Upper lobe of left lung (tissue), 6 donors: ENCODE measurements around the gene NFS1. TPM values are rescaled to one million over a fixed set of nuclear protein-coding genes. Genes with fewer than 3 reads are reported as not detected.
"Not testable (repeated sequence)": the region's sequence is repeated elsewhere in the genome, so short reads cannot be mapped to it uniquely, and the experiment has no call there.

Experiments
- ATAC-seq, 2 donors: fragments of 200-7000 bp; cut with Tn5 transposase; one replicate each; pipeline ENCODE4 v1.9.1; 2022; ENCODE audit warnings: mild to moderate bottlenecking in 2 of 2, moderate library complexity in 2 of 2; ENCODE audit not compliant: low FRiP score in 2 of 2
- DNase-seq, 2 donors: peaks; one replicate each; pipeline ENCODE4 v3.0.0-alpha.2; 2019 to 2020
- H3K27ac ChIP-seq, 4 donors: fragments of 200-600 bp; sonication (generic); one replicate each; pipeline ENCODE4 v1.5.1; 2016 to 2019
- H3K27me3 ChIP-seq, 4 donors: fragments of 200-600 bp; sonication (generic); one replicate each; pipeline ENCODE4 v1.5.1; 2017 to 2019
- H3K36me3 ChIP-seq, 4 donors: fragments of 200-600 bp; sonication (generic); one replicate each; pipeline ENCODE4 v1.5.1; 2016 to 2019
- H3K4me1 ChIP-seq, 4 donors: fragments of 200-600 bp; sonication (generic); one replicate each; pipeline ENCODE4 v1.5.1; 2018 to 2019
- H3K4me3 ChIP-seq, 4 donors: fragments of 200-600 bp; sonication (generic); one replicate each; pipeline ENCODE4 v1.5.1; 2017 to 2019; ENCODE audit warnings: mild to moderate bottlenecking in 2 of 4, moderate library complexity in 1 of 4
- H3K9me3 ChIP-seq, 4 donors: fragments of 200-600 bp; sonication (generic); one replicate each; pipeline ENCODE4 v1.5.1; 2018 to 2019
- CTCF ChIP-seq, 6 experiments: fragments of 450-650 bp in 4 of 6; fragments of 200-600 bp in 2 of 6; sonication (generic) in 2 of 6; IDR thresholded peaks; one replicate each; pipeline ENCODE4 v1.5.1; 2016 to 2019; ENCODE audit warnings: antibody characterized with exemption in 6 of 6
- EP300 ChIP-seq, 4 donors: sonication (generic); formaldehyde crosslinking; IDR thresholded peaks; one replicate each; pipeline ENCODE4 v1.5.1; 2017; ENCODE audit warnings: antibody characterized with exemption in 4 of 4, control low read depth in 2 of 4
- POLR2A ChIP-seq, 4 donors: fragments of 450-650 bp; IDR thresholded peaks; one replicate each; pipeline ENCODE4 v1.5.1; 2016 to 2017; ENCODE audit warnings: antibody characterized with exemption in 4 of 4, mild to moderate bottlenecking in 2 of 4
- POLR2AphosphoS5 ChIP-seq, 2 donors: sonication (generic); formaldehyde crosslinking; IDR thresholded peaks; one replicate each; pipeline ENCODE4 v1.5.1; 2017; ENCODE audit warnings: antibody characterized with exemption in 2 of 2
- WGBS, 2 donors: methylation state at CpG; one replicate each; pipeline ENCODE4 v1.1.5; 2017 to 2018; 5-methylcytosine and 5-hydroxymethylcytosine counted together
- total RNA-seq, 6 donors: library from RNA; depleted of rRNA in 4 of 6; stranded (reverse); fragments of >200 nt in 4 of 6; gene quantifications; one replicate each; pipeline versions ENCODE4 v1.1.0 to v1.2.1, GENCODE V29; 2016 to 2021
- donor health status: DM: no; HTN: no; CAD: no; lungs with moderate emphysema.
- donor health status: DM: no; HTN: yes; CAD: no; lungs with severe emphysema.

Gene NFS1
- total RNA-seq, 6 donors from 2014 or later: 16.2 to 90.1 (median 22.6) TPM

GRCh38 chr20:35724321-35725230 is 25.4 kb upstream of the NFS1 start:
- WGBS, 2 donors: 73 to 87% methylated on average over 13 of the region's 13 CpGs
- no peaks in the 10 kb centered on the region for H3K9me3 ChIP-seq
- peaks cover 90 to 100% (median 97%) of the 10 kb centered on the region in 4 donors for H3K36me3 ChIP-seq

DNA sequence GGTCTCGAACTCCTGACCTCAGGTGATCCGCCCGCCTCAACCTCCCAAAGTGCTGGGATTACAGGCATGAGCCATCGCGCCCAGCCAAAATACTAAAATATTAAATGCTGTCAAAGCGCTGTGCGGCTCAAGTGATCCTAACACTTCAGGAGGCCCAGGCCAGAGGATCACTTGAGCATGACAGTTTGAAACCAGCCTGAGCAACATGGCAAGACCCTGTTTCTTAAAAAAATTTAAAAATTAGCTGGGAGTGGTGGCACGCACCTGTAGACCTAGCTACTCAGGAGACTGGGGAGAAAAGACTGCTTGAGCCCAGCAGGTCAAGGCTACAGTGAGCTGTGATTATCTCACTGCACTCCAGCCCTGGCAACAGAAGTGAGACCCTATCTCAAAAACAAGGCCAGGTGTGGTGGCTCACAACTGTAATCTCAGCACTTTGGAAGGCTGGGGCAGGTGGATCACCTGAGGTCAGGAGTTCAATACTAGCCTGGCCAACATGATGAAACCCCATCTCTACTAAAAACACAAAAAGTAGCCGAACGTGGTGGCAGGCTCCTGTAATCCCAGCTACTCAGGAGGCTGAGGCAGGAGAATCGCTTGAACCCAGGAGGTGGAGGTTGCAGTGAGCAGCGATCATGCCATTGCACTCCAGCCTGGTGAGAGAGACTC is 24.6 kb upstream of the NFS1 start:
- 96 to 99% methylated on average over 10 to 12 of the region's 12 CpGs for WGBS, 2 donors
- peaks cover 0 to 30% (median 1%) of the 10 kb centered on the region in 4 donors for H3K4me1 ChIP-seq
- H3K36me3 ChIP-seq: peaks cover 90 to 100% (median 98%) of the 10 kb centered on the region in 4 donors
- H3K27me3 ChIP-seq, H3K4me3 ChIP-seq, H3K27ac ChIP-seq, DNase-seq, H3K9me3 ChIP-seq, ATAC-seq: not testable (repeated sequence)

More at GRCh38 chr20:35724321-35725230, 25.4 kb upstream of the NFS1 start:
- TF ChIP-seq CTCF (IDR thresholded peaks at IDR 0.05) (no peak), POLR2A (IDR thresholded peaks at IDR 0.05) (no peak)
- DNase-seq (no peak), ATAC-seq (no peak)
- Histone ChIP-seq H3K4me1 (peaks cover 0 to 27% (median 2%) of the 10 kb centered on the region in 4 donors), H3K27ac (no peak overlapping the region), H3K4me3 (no peak overlapping the region), H3K27me3 (no peaks in the 10 kb centered on the region)

GRCh38 chr20:35723275-35723639 is 24.1 kb upstream of the NFS1 start:
- Histone ChIP-seq H3K36me3 (peaks cover 89 to 100% (median 95%) of the 10 kb centered on the region in 4 donors), H3K4me1 (peaks cover 0 to 32% (median 1%) of the 10 kb centered on the region in 4 donors)
- not testable (repeated sequence) for H3K9me3 ChIP-seq, ATAC-seq, DNase-seq, H3K27me3 ChIP-seq, H3K4me3 ChIP-seq, H3K27ac ChIP-seq
- WGBS, 2 donors: 83 to 91% methylated on average over 4 of the region's 4 CpGs

GRCh38 chr20:35721621-35722020 is 22.5 kb upstream of the NFS1 start:
- no peaks in the 10 kb centered on the region for H3K27me3 ChIP-seq
- 80 to 86% methylated on average over 3 of the region's 3 CpGs for WGBS, 2 donors
- peaks cover 74 to 100% (median 95%) of the 10 kb centered on the region in 4 donors for H3K36me3 ChIP-seq
- H3K9me3 ChIP-seq: no peaks in the 10 kb centered on the region
- peaks cover 0 to 41% (median 1%) of the 10 kb centered on the region in 4 donors for H3K4me1 ChIP-seq
- no peak for TF ChIP-seq POLR2AphosphoS5 (IDR thresholded peaks at IDR 0.05)
- no peak for TF ChIP-seq EP300 (IDR thresholded peaks at IDR 0.05)
- no peak for TF ChIP-seq CTCF (IDR thresholded peaks at IDR 0.05)
- no peak for TF ChIP-seq POLR2A (IDR thresholded peaks at IDR 0.05)
- H3K4me3 ChIP-seq: no peak overlapping the region
- no peak overlapping the region for H3K27ac ChIP-seq
- no peak for ATAC-seq
- DNase-seq: no peak

GRCh38 chr20:35721219-35721618 is 22.1 kb upstream of the NFS1 start:
- TF ChIP-seq POLR2A (IDR thresholded peaks at IDR 0.05): no peak
- no peak for TF ChIP-seq EP300 (IDR thresholded peaks at IDR 0.05)
- TF ChIP-seq POLR2AphosphoS5 (IDR thresholded peaks at IDR 0.05): no peak
- no peak for TF ChIP-seq CTCF (IDR thresholded peaks at IDR 0.05)

More at GRCh38 chr20:35721219-35721618, 22.1 kb upstream of the NFS1 start:
- no peaks in the 10 kb centered on the region for H3K9me3 ChIP-seq
- H3K36me3 ChIP-seq: peaks cover 73 to 100% (median 95%) of the 10 kb centered on the region in 4 donors
- H3K4me3 ChIP-seq: no peak overlapping the region
- no peak overlapping the region for H3K27ac ChIP-seq
- DNase-seq: no peak
- 92 to 94% methylated on average over 3 of the region's 3 CpGs for WGBS, 2 donors
- no peaks in the 10 kb centered on the region for H3K27me3 ChIP-seq
- peaks cover 0 to 41% (median 1%) of the 10 kb centered on the region in 4 donors for H3K4me1 ChIP-seq
- no peak for ATAC-seq
